GM06990 (cell line): ENCODE measurements around the gene ZNF263.
A peak's percentile ranks its signal among the peaks of the same experiment; 100 is the strongest.

Experiments used
- DNase-seq: peaks from one replicate; pipeline ENCODE4 v3.0.0-alpha.2; 2011; ENCODE audit not compliant: insufficient read length; ENCODE audit errors: extremely low read depth
- H3K27me3 ChIP-seq: replicated peaks from 2 replicates; pipeline ENCODE4 v1.6.0; 2011; ENCODE audit warnings: low read length; ENCODE audit not compliant: control insufficient read depth, insufficient read depth
- H3K36me3 ChIP-seq: 2 replicates; pipeline ENCODE4 v1.5.1; 2011; ENCODE audit warnings: low read length; ENCODE audit not compliant: control insufficient read depth, insufficient read depth
- H3K4me3 ChIP-seq: replicated peaks from 2 replicates; pipeline ENCODE4 v1.5.1; 2011; ENCODE audit warnings: low read depth, mild to moderate bottlenecking, control low read depth, low read length
- CTCF ChIP-seq: IDR thresholded peaks from 2 replicates; pipeline ENCODE4 v1.5.1; 2011; ENCODE audit warnings: low read length, control low read depth, mild to moderate bottlenecking, inconsistent platforms; ENCODE audit not compliant: insufficient read depth, poor library complexity, severe bottlenecking

Gene ZNF263

GRCh38 chr16:3282730-3283542 lies at the start of gene ZNF263:
ZNF263 (plus strand) TSS chr16:3283491; CDS start chr16:3283819, 328 bp downstream.
- H3K36me3 ChIP-seq, result peaks cover 15% of the 10 kb centered on the region
- DNase-seq, result peak; percentile 98
- no peaks in the 10 kb centered on the region for H3K27me3 ChIP-seq
- no peak for TF ChIP-seq CTCF
- H3K4me3 ChIP-seq, result peak within 1 kb of the TSS; percentile 86

GRCh38 chr16:3234543-3234856 lies 48.8 kb upstream of the ZNF263 start:
- peak overlapping the region; percentile 92 for H3K4me3 ChIP-seq
- peaks cover 8% of the 10 kb centered on the region for H3K36me3 ChIP-seq
- no peaks in the 10 kb centered on the region for H3K27me3 ChIP-seq
- no peak for TF ChIP-seq CTCF
- DNase-seq, result no peak

GRCh38 chr16:3234857-3235561 lies 48.3 kb upstream of the ZNF263 start, which contains the start of gene ZNF200:
ZNF200 (minus strand) TSS chr16:3235158; CDS start chr16:3233755, 1,403 bp downstream.
- TF ChIP-seq CTCF, result no peak
- peak within 1 kb of the TSS; percentile 92 for H3K4me3 ChIP-seq
- DNase-seq, result peak; percentile 94
- no peaks in the 10 kb centered on the region for H3K27me3 ChIP-seq
- peaks cover 8% of the 10 kb centered on the region for H3K36me3 ChIP-seq

GRCh38 chr16:3235856-3236669 lies 47.2 kb upstream of the ZNF263 start:
- Histone ChIP-seq H3K27me3 (no peaks in the 10 kb centered on the region), H3K4me3 (no peak overlapping the region), H3K36me3 (peaks cover 8% of the 10 kb centered on the region)
- TF ChIP-seq CTCF, result no peak
- DNase-seq, result no peak

GRCh38 chr16:3241761-3242160 lies 41.5 kb upstream of the ZNF263 start:
- Histone ChIP-seq H3K36me3 (no peaks in the 10 kb centered on the region), H3K27me3 (no peaks in the 10 kb centered on the region), H3K4me3 (no peak overlapping the region)
- TF ChIP-seq CTCF, result no peak
- DNase-seq, result no peak
